K562 (cell line): ENCODE data around the gene TRDMT1. TPM values are rescaled to one million over a fixed set of nuclear protein-coding genes. Genes with fewer than 3 reads are reported as not detected.

Experiments used
- ATAC-seq: fragments of 200-7000 bp; cut with Tn5 transposase; 3 replicates; pipeline ENCODE4 v1.9.1; 2020; ENCODE audit warnings: moderate library complexity
- BruUV-seq: library from RNA; stranded (reverse); fragments of 400-500 nt; replicated peaks from 2 replicates; lab custom pipeline; 2021; lab: Mats Ljungman, UMichigan
- CTCF ChIA-PET: fragments of 300-600 bp; formaldehyde crosslinking; extraction: SDS; loops from one replicate; lab custom pipeline; 2021; ENCODE audit warnings: low intra/inter-chr PET ratio; lab: Yijun Ruan, JAX
- POLR2A ChIA-PET: fragments of 300-600, 350-650 bp; sonication (Branson Sonifier 250); formaldehyde crosslinking; extraction: SDS; loops from one replicate; lab custom pipeline; 2021; ENCODE audit warnings: antibody characterized with exemption, inconsistent platforms; lab: Yijun Ruan, JAX
- DNase-seq, 4 experiments: peaks; one replicate each; pipeline versions ENCODE4 v3.0.0 to v3.0.0-alpha.2; 2011 to 2018; ENCODE audit warnings: low spot score in 3 of 4, mixed read lengths in 3 of 4; ENCODE audit errors: extremely low read depth in 1 of 4
- FAIRE-seq: peaks from 2 replicates; lab custom pipeline; 2011; peaks lifted over from hg19 to GRCh38; lab: Jason Lieb, UNC
- H2AFZ ChIP-seq: 2 replicates; pipeline ENCODE4 v1.6.0; 2011; ENCODE audit warnings: low read depth, low read length, control low read depth, inconsistent platforms
- H3K27ac ChIP-seq: fragments of 200-600 bp; 3 replicates; pipeline ENCODE4 v1.8.0; 2011; ENCODE audit warnings: low read depth, mild to moderate bottlenecking, control low read depth, inconsistent platforms, low read length, moderate library complexity, mixed read lengths; ENCODE audit errors: extremely low read depth
- H3K27me3 ChIP-seq, 2 experiments: fragments of 300-600 bp in 1 of 2; 2 replicates in 1 of 2; 3 replicates in 1 of 2; pipeline versions ENCODE4 v1.6.0 to v1.8.0; 2011; ENCODE audit warnings: inconsistent platforms in 2 of 2, low read length in 2 of 2, mild to moderate bottlenecking in 1 of 2, mixed read lengths in 1 of 2, moderate library complexity in 1 of 2; ENCODE audit not compliant: control insufficient read depth in 2 of 2, insufficient read depth in 2 of 2
- H3K36me3 ChIP-seq: fragments of 300-600 bp; 3 replicates; pipeline ENCODE4 v1.8.0; 2011; ENCODE audit warnings: mild to moderate bottlenecking, low read length, inconsistent platforms; ENCODE audit not compliant: control insufficient read depth, insufficient read depth
- H3K4me1 ChIP-seq, 2 experiments: fragments of 200-600 bp in 1 of 2; replicated peaks in 1 of 2; 2 replicates in 1 of 2; 3 replicates in 1 of 2; pipeline versions ENCODE4 v1.5.1 to v1.8.0; 2011; ENCODE audit warnings: inconsistent platforms in 2 of 2, low read length in 2 of 2, mild to moderate bottlenecking in 1 of 2, mixed read lengths in 1 of 2, moderate library complexity in 1 of 2; ENCODE audit not compliant: control insufficient read depth in 2 of 2, insufficient read depth in 2 of 2
- H3K4me2 ChIP-seq: 2 replicates; pipeline ENCODE4 v1.6.1; 2011; ENCODE audit warnings: low read length, control low read depth, inconsistent platforms, mixed read lengths; ENCODE audit not compliant: insufficient read depth
- H3K4me3 ChIP-seq: fragments of 200-600 bp; sonication (generic), shearing (Covaris generic); 2 replicates; pipeline ENCODE4 v1.5.1; 2016; ENCODE audit warnings: control low read depth, inconsistent platforms
- H3K79me2 ChIP-seq: fragments of 200-600 bp; 3 replicates; pipeline ENCODE4 v1.8.0; 2011; ENCODE audit warnings: low read length, inconsistent platforms; ENCODE audit not compliant: control insufficient read depth, insufficient read depth
- H3K9ac ChIP-seq, 2 experiments: 2 replicates each; pipeline versions ENCODE4 v1.6.0 to v1.6.1; 2011; ENCODE audit warnings: low read depth in 2 of 2, low read length in 2 of 2, control low read depth in 1 of 2, inconsistent platforms in 1 of 2, mild to moderate bottlenecking in 1 of 2, mixed read lengths in 1 of 2; ENCODE audit not compliant: insufficient read depth in 1 of 2
- H3K9me1 ChIP-seq: one replicate; pipeline ENCODE4 v1.6.0; 2011; ENCODE audit warnings: inconsistent platforms, mild to moderate bottlenecking, low read length, moderate library complexity; ENCODE audit not compliant: control insufficient read depth, insufficient read depth
- H3K9me3 ChIP-seq: replicated peaks from 2 replicates; pipeline ENCODE4 v1.5.1; 2011; ENCODE audit warnings: low read depth, low read length, inconsistent platforms; ENCODE audit not compliant: control insufficient read depth, insufficient read depth
- H4K20me1 ChIP-seq: replicated peaks from 2 replicates; pipeline ENCODE4 v1.6.1; 2011; ENCODE audit warnings: low read length, inconsistent platforms, mixed read lengths; ENCODE audit not compliant: control insufficient read depth, insufficient read depth
- BCOR ChIP-seq: fragments of 450-650 bp; IDR thresholded peaks from 2 replicates; pipeline ENCODE4 v1.6.1; 2016
- MECOM ChIP-seq: fragments of 250-450 bp; sonication (Bioruptor Pico); IDR thresholded peaks from 2 replicates; pipeline ENCODE4 v1.8.0; 2022; ENCODE audit warnings: inconsistent platforms
- RBM22 ChIP-seq: fragments of 200-400 bp; formaldehyde crosslinking; IDR thresholded peaks from 2 replicates; pipeline ENCODE4 v1.6.1; 2018; ENCODE audit warnings: low read length, low read depth; ENCODE audit not compliant: poor library complexity, severe bottlenecking
- SRSF9 ChIP-seq: fragments of 200-400 bp; formaldehyde crosslinking; IDR thresholded peaks from 2 replicates; pipeline ENCODE4 v1.6.1; 2017; ENCODE audit warnings: low read depth, low read length, borderline replicate concordance
- TAF9B ChIP-seq: fragments of 450-650 bp; IDR thresholded peaks from 2 replicates; pipeline ENCODE4 v1.6.1; 2018; ENCODE audit warnings: mild to moderate bottlenecking; ENCODE audit not compliant: partially characterized antibody
- WGBS: fragments of 100-300 bp; shearing (Covaris generic); methylation state at CpG from one replicate; pipeline ENCODE4 v1.1.6; 2016; ENCODE audit warnings: low coverage, mixed read lengths; ENCODE audit not compliant: insufficient coverage; ENCODE audit errors: missing lambda C conversion rate; 5-methylcytosine and 5-hydroxymethylcytosine counted together
- in situ Hi-C: fragments of 300-500 bp; cut with MboI; formaldehyde crosslinking; loops from 4 replicates; pipeline ENCODE4 v1.15.0; 2018; ENCODE audit warnings: inconsistent platforms, mixed read lengths
- intact Hi-C: fragments of 100-400 bp; cut with micrococcal nuclease; formaldehyde crosslinking; loops from 2 replicates; pipeline ENCODE4 v1.14.2; 2022
- polyA plus RNA-seq, 8 experiments: library from polyadenylated mRNA; depleted of rRNA in 4 of 8; stranded (reverse) in 5 of 8; unstranded in 3 of 8; fragments of >200 nt; fragmentation: Nextera tagmentation in 2 of 8; fragmentation: Illumina TruSeq in 1 of 8; extraction: Ambion mirVana in 2 of 8; extraction: Trizol in 1 of 8; gene quantifications; 2 replicates each; pipeline versions ENCODE4 v1.2.1 to v1.2.3, GENCODE V29; 2011 to 2014; ENCODE audit warnings: inconsistent platforms in 1 of 8, missing spikeins in 1 of 8
- total RNA-seq, 7 experiments: library from RNA; depleted of rRNA in 6 of 7; stranded (reverse); fragments of >200 nt in 6 of 7; fragmentation: Illumina TruSeq in 2 of 7; extraction: Trizol in 2 of 7; gene quantifications; 2 replicates each; pipeline versions ENCODE4 v1.2.1 to v1.2.3, GENCODE V29; 2011 to 2021; ENCODE audit warnings: low replicate concordance in 1 of 7
- TF ChIP-seq, protein P1 (sequence below): fragments of 250-450 bp; sonication (Bioruptor Pico); IDR thresholded peaks from 2 replicates; pipeline ENCODE4 v1.5.0; 2021; ENCODE audit warnings: mild to moderate bottlenecking, moderate library complexity
- TF ChIP-seq, protein P2 (sequence below): fragments of 250-450 bp; sonication (Bioruptor Pico); IDR thresholded peaks from 2 replicates; pipeline ENCODE4 v1.8.0; 2022; ENCODE audit warnings: moderate library complexity, mild to moderate bottlenecking, inconsistent platforms

The TRDMT1 gene
- total and polyA plus RNA-seq, 9 of the 15 experiments (the other 6 are each of a cell fraction or from before 2014, with no cell fraction given): 5.4 to 12.6 (median 9.3) TPM

GRCh38 chr10:17181110-17181509 is 20.4 kb downstream of the TRDMT1 start (continued):
- TF ChIP-seq, protein P1, sequence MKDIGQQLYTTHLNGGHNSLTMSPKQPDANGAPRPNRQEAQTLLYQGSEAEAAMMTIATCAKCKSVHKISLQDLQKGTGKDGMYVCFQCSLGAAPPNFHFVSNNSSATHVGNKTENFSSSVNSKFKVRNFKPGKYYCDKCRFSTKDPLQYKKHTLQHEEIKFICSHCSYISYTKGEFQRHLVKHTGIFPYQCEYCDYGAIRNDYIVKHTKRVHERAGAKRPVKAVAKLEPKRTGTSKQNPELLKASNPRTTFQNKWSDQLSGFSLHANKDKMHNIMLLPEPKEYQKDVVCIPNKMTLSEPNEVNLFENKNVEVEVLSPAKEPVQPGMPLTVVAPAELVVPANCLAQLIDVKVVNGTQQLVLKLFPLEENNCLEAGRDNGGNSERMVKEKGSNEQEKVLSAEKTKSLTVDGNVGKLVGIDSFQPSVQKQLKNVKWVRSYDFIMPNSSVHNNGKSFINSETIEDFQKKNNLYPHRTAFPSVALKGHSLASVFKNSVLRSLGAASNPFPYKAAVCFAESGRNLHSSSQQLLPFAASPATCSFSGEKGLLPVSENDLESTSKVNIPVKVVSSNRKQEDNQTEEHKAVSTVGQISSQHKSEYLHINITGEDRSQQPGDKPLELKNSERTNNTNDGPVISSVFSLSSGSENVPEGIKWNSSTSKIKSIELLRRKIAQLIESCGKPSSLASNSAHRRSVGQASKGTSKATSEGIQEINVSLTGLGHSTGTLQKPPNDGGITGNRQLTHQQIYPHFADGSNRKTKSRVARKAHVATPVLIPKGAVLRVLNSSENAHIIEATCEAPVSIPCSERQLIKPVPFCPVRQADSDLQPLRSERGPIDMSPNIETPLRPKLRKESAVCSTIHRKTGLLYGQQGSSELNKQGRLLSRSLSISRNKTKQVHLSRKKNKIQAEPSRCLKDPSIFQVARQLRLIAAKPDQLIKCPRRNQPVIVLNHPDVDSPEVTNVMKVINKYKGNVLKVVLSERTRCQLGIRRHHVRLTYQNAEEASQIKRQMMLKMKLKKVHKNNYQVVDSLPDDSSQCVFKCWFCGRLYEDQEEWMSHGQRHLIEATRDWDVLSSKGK (CRISPR knock-in tag): no peak
- TF ChIP-seq RBM22: no peak

- intact Hi-C loops: no loop called here
- no TSS peak for BruUV-seq
- H3K9me3 ChIP-seq: no peaks in the 10 kb centered on the region
- TF ChIP-seq, protein P2, sequence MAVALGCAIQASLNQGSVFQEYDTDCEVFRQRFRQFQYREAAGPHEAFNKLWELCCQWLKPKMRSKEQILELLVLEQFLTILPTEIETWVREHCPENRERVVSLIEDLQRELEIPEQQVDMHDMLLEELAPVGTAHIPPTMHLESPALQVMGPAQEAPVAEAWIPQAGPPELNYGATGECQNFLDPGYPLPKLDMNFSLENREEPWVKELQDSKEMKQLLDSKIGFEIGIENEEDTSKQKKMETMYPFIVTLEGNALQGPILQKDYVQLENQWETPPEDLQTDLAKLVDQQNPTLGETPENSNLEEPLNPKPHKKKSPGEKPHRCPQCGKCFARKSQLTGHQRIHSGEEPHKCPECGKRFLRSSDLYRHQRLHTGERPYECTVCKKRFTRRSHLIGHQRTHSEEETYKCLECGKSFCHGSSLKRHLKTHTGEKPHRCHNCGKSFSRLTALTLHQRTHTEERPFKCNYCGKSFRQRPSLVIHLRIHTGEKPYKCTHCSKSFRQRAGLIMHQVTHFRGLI: no peak
- TF ChIP-seq SRSF9 (no peak), MECOM (CRISPR knock-in tag) (no peak), TAF9B (no peak), BCOR (no peak)
- TF ChIP-seq, all 486 proteins: peak for 0
- Histone ChIP-seq H3K4me3 (no peak overlapping the region), H4K20me1 (no peaks in the 10 kb centered on the region), H3K4me2 (no peak overlapping the region), H2AFZ (no peak overlapping the region), H3K79me2 (no peaks in the 10 kb centered on the region), H3K9me1 (no peaks in the 10 kb centered on the region), H3K9ac (no peak overlapping the region), H3K4me1 (no peaks in the 10 kb centered on the region; a peak in 1 of 5 replicates), H3K27ac (no peak overlapping the region), H3K36me3 (no peaks in the 10 kb centered on the region), H3K27me3 (no peaks in the 10 kb centered on the region)
- ATAC-seq: no peak
- ChIA-PET CTCF (interaction anchor here (0.7 kb wide), 1 partner anchor 574 kb away, joined by 3 read pairs; no protein-coding TSS in a partner anchor), POLR2A (interaction anchor here (0.8 to 1.4 kb wide), 3 partner anchors 12 to 57 kb away, joined by 3 to 4 read pairs (median 3); no protein-coding TSS in a partner anchor)
- DNase-seq: no peak
- WGBS: 53% methylated on average over 3 of the region's 3 CpGs
- peak; percentile 23 for FAIRE-seq
- in situ Hi-C loops: no loop called here
Observed at GRCh38 chr10:17179002-17179401, 22.5 kb downstream of the TRDMT1 start.
